Activated B cell treated with CpG ODN at 0.5 μM for 24 hours (primary cell): Measurements from ENCODE around the gene MICA. TPM values are rescaled to one million over a fixed set of nuclear protein-coding genes. Genes with fewer than 3 reads are reported as not detected.
"Not testable (repeated sequence)": the region's sequence is repeated elsewhere in the genome, so short reads cannot be mapped to it uniquely, and the experiment has no call there.

Experiments
- ATAC-seq: fragments of 200-7000 bp; cut with Tn5 transposase; one replicate; pipeline ENCODE4 v1.10.0; 2021; ENCODE audit warnings: low read depth, mild to moderate bottlenecking, moderate library complexity
- CTCF ChIA-PET: fragments of 350-600 bp; sonication (Branson Sonifier 250); formaldehyde crosslinking; loops from one replicate; lab custom pipeline; 2021; ENCODE audit warnings: antibody characterized with exemption; lab: Charles Lee
- POLR2A ChIA-PET: fragments of 350-600 bp; sonication (Branson Sonifier 250); formaldehyde crosslinking; loops from one replicate; lab custom pipeline; 2021; ENCODE audit warnings: antibody characterized with exemption; lab: Charles Lee
- DNase-seq: peaks from one replicate; pipeline ENCODE4 v3.0.0; 2022
- H3K27ac Mint-ChIP-seq: one replicate; pipeline ENCODE4 v1.8.0; 2020; ENCODE audit warnings: mixed read lengths
- H3K27me3 Mint-ChIP-seq: one replicate; pipeline ENCODE4 v1.8.0; 2021; ENCODE audit warnings: mixed read lengths
- H3K36me3 Mint-ChIP-seq: one replicate; pipeline ENCODE4 v1.8.0; 2021; ENCODE audit warnings: low read depth, mixed read lengths
- H3K4me1 Mint-ChIP-seq: one replicate; pipeline ENCODE4 v1.8.0; 2021; ENCODE audit warnings: mixed read lengths
- H3K4me3 Mint-ChIP-seq: one replicate; pipeline ENCODE4 v1.8.0; 2020; ENCODE audit warnings: mild to moderate bottlenecking, mixed read lengths
- H3K9me3 Mint-ChIP-seq: one replicate; pipeline ENCODE4 v1.8.0; 2020; ENCODE audit warnings: mixed read lengths
- intact Hi-C: fragments of 100-400 bp; cut with micrococcal nuclease; formaldehyde crosslinking; loops from one replicate; pipeline ENCODE4 v1.15.1; 2024
- total RNA-seq: library from RNA; stranded (reverse); gene quantifications from 2 replicates; pipeline ENCODE4 v1.2.3, GENCODE V29; 2022
- TF ChIP-seq, protein P1 (sequence below): fragments of 200-600 bp; IDR thresholded peaks from one replicate; pipeline ENCODE4 v1.8.0; 2022; ENCODE audit warnings: antibody characterized with exemption, mild to moderate bottlenecking

The MICA gene
- total RNA-seq, 1 donor from 2014 or later = 8.9 TPM

- Mint-ChIP-seq H3K9me3 (no peaks in the 10 kb centered on the region), H3K4me3 (no peak overlapping the region), H3K27me3 (no peaks in the 10 kb centered on the region), H3K27ac (no peak overlapping the region), H3K4me1 (peaks cover 17% of the 10 kb centered on the region), H3K36me3 (peaks cover 20% of the 10 kb centered on the region)
- TF ChIP-seq, protein P1, sequence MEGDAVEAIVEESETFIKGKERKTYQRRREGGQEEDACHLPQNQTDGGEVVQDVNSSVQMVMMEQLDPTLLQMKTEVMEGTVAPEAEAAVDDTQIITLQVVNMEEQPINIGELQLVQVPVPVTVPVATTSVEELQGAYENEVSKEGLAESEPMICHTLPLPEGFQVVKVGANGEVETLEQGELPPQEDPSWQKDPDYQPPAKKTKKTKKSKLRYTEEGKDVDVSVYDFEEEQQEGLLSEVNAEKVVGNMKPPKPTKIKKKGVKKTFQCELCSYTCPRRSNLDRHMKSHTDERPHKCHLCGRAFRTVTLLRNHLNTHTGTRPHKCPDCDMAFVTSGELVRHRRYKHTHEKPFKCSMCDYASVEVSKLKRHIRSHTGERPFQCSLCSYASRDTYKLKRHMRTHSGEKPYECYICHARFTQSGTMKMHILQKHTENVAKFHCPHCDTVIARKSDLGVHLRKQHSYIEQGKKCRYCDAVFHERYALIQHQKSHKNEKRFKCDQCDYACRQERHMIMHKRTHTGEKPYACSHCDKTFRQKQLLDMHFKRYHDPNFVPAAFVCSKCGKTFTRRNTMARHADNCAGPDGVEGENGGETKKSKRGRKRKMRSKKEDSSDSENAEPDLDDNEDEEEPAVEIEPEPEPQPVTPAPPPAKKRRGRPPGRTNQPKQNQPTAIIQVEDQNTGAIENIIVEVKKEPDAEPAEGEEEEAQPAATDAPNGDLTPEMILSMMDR = no peak
- POLR2A ChIA-PET = interaction anchor here (0.7 kb wide), 1 partner anchor 47 kb away, joined by 3 read pairs; no protein-coding TSS in a partner anchor
- ATAC-seq = no peak
- CTCF ChIA-PET = no interaction called here
- DNase-seq = no peak
- intact Hi-C loops = no loop called here
Observed at GRCh38 chr6:31395832-31396231, 7.6 kb upstream of the MICA start.

DNA sequence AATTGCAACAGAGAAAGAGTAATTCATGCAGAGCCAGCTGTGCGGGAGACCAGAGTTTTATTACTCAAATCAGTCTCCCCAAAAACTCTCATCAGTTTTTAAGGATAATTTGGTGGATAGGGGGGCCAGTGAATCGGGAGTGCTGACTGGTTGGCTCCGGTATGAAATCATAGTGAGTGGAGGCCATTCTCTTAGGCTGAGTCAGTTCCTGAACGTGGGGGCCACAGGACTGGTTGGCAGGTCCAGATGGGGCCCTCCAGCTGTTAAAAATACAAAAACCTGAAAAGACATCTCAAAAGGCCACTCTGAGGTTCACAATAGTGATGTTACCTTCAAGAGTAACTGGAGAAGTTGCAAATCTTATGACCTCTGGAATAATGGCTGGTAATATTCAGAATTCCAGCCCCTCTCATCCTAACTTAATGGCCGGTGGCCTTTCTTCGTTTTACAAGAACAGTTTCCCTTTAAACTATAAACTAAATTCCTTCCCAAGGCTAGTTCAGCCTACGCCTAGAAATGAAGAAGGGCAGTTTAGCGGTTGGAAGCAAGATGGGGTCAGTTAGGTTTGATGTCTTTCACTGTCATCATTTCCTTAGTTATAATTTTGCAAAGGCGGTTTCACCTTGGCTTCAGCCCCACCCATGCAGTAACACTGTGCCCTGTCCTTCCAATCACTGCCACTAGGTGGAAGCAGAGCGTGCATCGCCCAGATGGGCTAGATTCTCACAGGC lies 6.8 kb upstream of the MICA start:
- peak; percentile 76 for DNase-seq
- H3K4me3 Mint-ChIP-seq = peak overlapping the region; percentile 57
- H3K27ac Mint-ChIP-seq = no peak overlapping the region
- CTCF ChIA-PET = interaction anchor here (1.0 to 4.5 kb wide), 2 partner anchors 43 to 56 kb away, joined by 3 to 22 read pairs; no protein-coding TSS in a partner anchor
- no peaks in the 10 kb centered on the region for H3K9me3 Mint-ChIP-seq
- H3K36me3 Mint-ChIP-seq = peaks cover 20% of the 10 kb centered on the region
- POLR2A ChIA-PET = no interaction called here
- peak; percentile 71 for ATAC-seq
- intact Hi-C loops = loop anchor here (1.0 kb wide), 1 partner anchor 45 kb away; no protein-coding TSS in a partner anchor
- no peaks in the 10 kb centered on the region for H3K27me3 Mint-ChIP-seq
- peaks cover 24% of the 10 kb centered on the region for H3K4me1 Mint-ChIP-seq
- TF ChIP-seq, protein P1 = no peak

GRCh38 chr6:31397153-31397499 lies 6.3 kb upstream of the MICA start:
- Mint-ChIP-seq H3K4me3 (peak overlapping the region; percentile 57), H3K36me3 (peaks cover 20% of the 10 kb centered on the region), H3K4me1 (peaks cover 30% of the 10 kb centered on the region)
- H3K9me3 Mint-ChIP-seq, H3K27ac Mint-ChIP-seq, DNase-seq, POLR2A ChIA-PET, ATAC-seq, H3K27me3 Mint-ChIP-seq: not testable (repeated sequence)
- intact Hi-C loops = loop anchor here (1.0 kb wide), 1 partner anchor 44 kb away; no protein-coding TSS in a partner anchor
- CTCF ChIA-PET = interaction anchor here (1.0 to 4.5 kb wide), 4 partner anchors 42 to 55 kb away, joined by 3 to 22 read pairs (median 12); no protein-coding TSS in a partner anchor

GRCh38 chr6:31397901-31398525 lies 5.4 kb upstream of the MICA start:
- no peak for ATAC-seq
- CTCF ChIA-PET = interaction anchor here (1.0 to 4.5 kb wide), 6 partner anchors 33 to 63 kb away, joined by 3 to 22 read pairs (median 4); no protein-coding TSS in a partner anchor
- intact Hi-C loops = loop anchor here (1.0 kb wide), 1 partner anchor 43 kb away; no protein-coding TSS in a partner anchor
- POLR2A ChIA-PET = no interaction called here
- DNase-seq = no peak
- TF ChIP-seq, protein P1 = no peak
- no peaks in the 10 kb centered on the region for H3K9me3 Mint-ChIP-seq
- H3K4me1 Mint-ChIP-seq = peaks cover 38% of the 10 kb centered on the region
- peak overlapping the region; percentile 33 for H3K4me3 Mint-ChIP-seq
- H3K27ac Mint-ChIP-seq = no peak overlapping the region
- peaks cover 20% of the 10 kb centered on the region for H3K36me3 Mint-ChIP-seq
- H3K27me3 Mint-ChIP-seq = no peaks in the 10 kb centered on the region

GRCh38 chr6:31399589-31400466 lies 3.6 kb upstream of the MICA start:
- peak overlapping the region; percentile 90 for H3K27ac Mint-ChIP-seq
- ATAC-seq (peak; percentile 22), DNase-seq (peak; percentile 61)
- no peaks in the 10 kb centered on the region for H3K27me3 Mint-ChIP-seq
- intact Hi-C loops = loop anchor here (1.0 to 5.0 kb wide), 4 partner anchors 23 to 1991 kb away; partner anchors contain the start of gene KIFC1
- H3K36me3 Mint-ChIP-seq = peaks cover 14% of the 10 kb centered on the region
- no peaks in the 10 kb centered on the region for H3K9me3 Mint-ChIP-seq
- ChIA-PET CTCF (interaction anchor here (0.7 to 4.5 kb wide), 8 partner anchors 31 to 785 kb away, joined by 3 to 22 read pairs (median 4); no protein-coding TSS in a partner anchor), POLR2A (interaction anchor here (0.6 to 4.1 kb wide), 14 partner anchors 33 to 1073 kb away, joined by 3 to 25 read pairs (median 5); partner anchors contain the start of gene NFKBIL1)
- TF ChIP-seq, protein P1 = no peak
- H3K4me1 Mint-ChIP-seq = peaks cover 47% of the 10 kb centered on the region
- peak overlapping the region; percentile 91 for H3K4me3 Mint-ChIP-seq
